Renal cortical epithelial cell (primary cell): ENCODE data around the gene SYNGAP1. TPM values are rescaled to one million over a fixed set of nuclear protein-coding genes. Genes with fewer than 3 reads are reported as not detected.
"Not testable (repeated sequence)": the region's sequence is repeated elsewhere in the genome, so short reads cannot be mapped to it uniquely, and the experiment has no call there.

ENCODE experiments used
- DNase-seq: peaks from one replicate; pipeline ENCODE4 v3.0.0-alpha.2; 2011; ENCODE audit warnings: low read depth
- total RNA-seq: library from RNA; depleted of rRNA; stranded (reverse); fragments of >200 nt; gene quantifications from 2 replicates; pipeline ENCODE4 v1.2.3, GENCODE V29; 2014

Gene SYNGAP1
- total RNA-seq, 1 donor from 2014 or later, result 5.9 TPM

GRCh38 chr6:33469661-33470060 is 49.8 kb downstream of the SYNGAP1 start:
- no peak for DNase-seq

GRCh38 chr6:33477864-33478263 is 58.0 kb downstream of the SYNGAP1 start:
- DNase-seq, result no peak

- DNase-seq, result no peak
Observed at GRCh38 chr6:33481192-33481591, 61.3 kb downstream of the SYNGAP1 start.

- not testable (repeated sequence) for DNase-seq
Observed at GRCh38 chr6:33482620-33483019, 62.8 kb downstream of the SYNGAP1 start.

- DNase-seq, result no peak
Observed at GRCh38 chr6:33483678-33484077, 63.8 kb downstream of the SYNGAP1 start.

GRCh38 chr6:33484673-33485262 is 64.9 kb downstream of the SYNGAP1 start:
- DNase-seq, result not testable (repeated sequence)

- DNase-seq, result not testable (repeated sequence)
Observed at GRCh38 chr6:33485680-33486079, 65.8 kb downstream of the SYNGAP1 start.

GRCh38 chr6:33488339-33488738 is 68.5 kb downstream of the SYNGAP1 start:
- no peak for DNase-seq

- DNase-seq, result peak; percentile 18
Observed at GRCh38 chr6:33490198-33490597, 70.3 kb downstream of the SYNGAP1 start.

- DNase-seq, result no peak
Observed at GRCh38 chr6:33490621-33491020, 70.8 kb downstream of the SYNGAP1 start.

GRCh38 chr6:33492093-33492492 is 72.2 kb downstream of the SYNGAP1 start:
- no peak for DNase-seq

GRCh38 chr6:33497157-33497556 is 77.3 kb downstream of the SYNGAP1 start:
- no peak for DNase-seq

GRCh38 chr6:33502486-33502885 is 82.6 kb downstream of the SYNGAP1 start:
- DNase-seq, result no peak

- DNase-seq, result no peak
Observed at GRCh38 chr6:33504486-33504885, 84.6 kb downstream of the SYNGAP1 start.

Other genes with a start within 250 kb of the SYNGAP1 start
- gene COL11A2, start 227.6 kb upstream of the SYNGAP1 start, total RNA-seq, result 0.17 and 0.20 TPM in 2 replicates
- 16.8 and 28.0 TPM in 2 replicates for gene RXRB, start 219.4 kb upstream of the SYNGAP1 start, total RNA-seq
- gene SLC39A7, start 219.2 kb upstream of the SYNGAP1 start, total RNA-seq, result 108 and 119 TPM in 2 replicates
- gene HSD17B8, start 215.4 kb upstream of the SYNGAP1 start, total RNA-seq, result 11.2 and 26.0 TPM in 2 replicates
- 18.4 and 28.0 TPM in 2 replicates for gene RING1, start 211.6 kb upstream of the SYNGAP1 start, total RNA-seq
- gene VPS52, start 148.2 kb upstream of the SYNGAP1 start, total RNA-seq, result 27.8 and 40.4 TPM in 2 replicates
- 1,432 and 3,352 TPM in 2 replicates for gene RPS18, start 148.0 kb upstream of the SYNGAP1 start, total RNA-seq
- 2.7 and 5.9 TPM in 2 replicates for gene B3GALT4, start 142.9 kb upstream of the SYNGAP1 start, total RNA-seq
- 54.6 and 106 TPM in 2 replicates for gene WDR46, start 130.8 kb upstream of the SYNGAP1 start, total RNA-seq
- gene PFDN6, start 130.5 kb upstream of the SYNGAP1 start, total RNA-seq, result 30.7 and 41.5 TPM in 2 replicates
- 34.5 and 34.9 TPM in 2 replicates for gene RGL2, start 121.1 kb upstream of the SYNGAP1 start, total RNA-seq
- gene TAPBP, start 106.0 kb upstream of the SYNGAP1 start, total RNA-seq, result 114 and 147 TPM in 2 replicates
- gene ZBTB22, start 102.3 kb upstream of the SYNGAP1 start, total RNA-seq, result 16.0 and 24.1 TPM in 2 replicates
- gene DAXX, start 97.1 kb upstream of the SYNGAP1 start, total RNA-seq, result 39.2 and 88.8 TPM in 2 replicates
- gene KIFC1, start 28.2 kb upstream of the SYNGAP1 start, total RNA-seq, result 0.70 and 10.9 TPM in 2 replicates
- gene PHF1, start 9.1 kb upstream of the SYNGAP1 start, total RNA-seq, result 11.1 and 16.7 TPM in 2 replicates
- 74.7 and 90.5 TPM in 2 replicates for gene CUTA, start 2.0 kb upstream of the SYNGAP1 start, total RNA-seq
- gene ZBTB9, start 34.5 kb downstream of the SYNGAP1 start, total RNA-seq, result 4.7 and 9.7 TPM in 2 replicates
- 33.0 and 59.2 TPM in 2 replicates for gene BAK1, start 160.2 kb downstream of the SYNGAP1 start, total RNA-seq
- 76.9 and 173 TPM in 2 replicates for gene ITPR3, start 201.3 kb downstream of the SYNGAP1 start, total RNA-seq